HEK293 (cell line): ENCODE measurements around the gene TMC3.

Experiments
- CTCF ChIA-PET: fragments of 350-600 bp; formaldehyde crosslinking; extraction: SDS; loops from one replicate; lab custom pipeline; 2021; ENCODE audit warnings: antibody characterized with exemption; lab: Yijun Ruan, JAX
- POLR2A ChIA-PET: fragments of 300-600 bp; formaldehyde crosslinking; extraction: SDS; loops from one replicate; lab custom pipeline; 2020; ENCODE audit warnings: antibody characterized with exemption, inconsistent platforms; lab: Yijun Ruan, JAX
- H3K27ac ChIP-seq: fragments of 200-500 bp; sonication (Bioruptor generic); 2 replicates; pipeline ENCODE4 v1.5.1; 2014; ENCODE audit warnings: low read depth, low read length, control low read depth, inconsistent platforms; ENCODE audit errors: extremely low read depth
- H3K36me3 ChIP-seq, 2 experiments: fragments of 200-500 bp in 1 of 2; sonication (Bioruptor generic) in 1 of 2; 1 replicate in 1 of 2; 2 replicates in 1 of 2; pipeline ENCODE4 v1.5.1; 2014 to 2017; ENCODE audit warnings: inconsistent platforms in 2 of 2, low read length in 2 of 2; ENCODE audit not compliant: control insufficient read depth in 2 of 2, insufficient read depth in 1 of 2
- H3K4me1 ChIP-seq: fragments of 200-500 bp; sonication (Bioruptor generic); 2 replicates; pipeline ENCODE4 v1.5.1; 2014; ENCODE audit warnings: mild to moderate bottlenecking, low read length, inconsistent platforms; ENCODE audit not compliant: control insufficient read depth, insufficient read depth
- H3K4me3 ChIP-seq: 2 replicates; pipeline ENCODE4 v1.5.1; 2011; ENCODE audit warnings: low read depth, mild to moderate bottlenecking, control low read depth, low read length, moderate library complexity
- H3K9me3 ChIP-seq: fragments of 200-500 bp; sonication (Bioruptor generic); 2 replicates; pipeline ENCODE4 v1.5.1; 2014; ENCODE audit warnings: low read depth, low read length, inconsistent platforms; ENCODE audit not compliant: control insufficient read depth, insufficient read depth
- OVOL3 ChIP-seq: fragments of 450-650 bp; formaldehyde crosslinking; IDR thresholded peaks from 2 replicates; pipeline ENCODE4 v1.5.1; 2016; ENCODE audit warnings: missing biosample characterization, missing genetic modification characterization
- SP7 ChIP-seq: fragments of 450-650 bp; formaldehyde crosslinking; IDR thresholded peaks from 2 replicates; pipeline ENCODE4 v1.5.1; 2016; ENCODE audit warnings: missing biosample characterization, missing genetic modification characterization
- ZFHX2 ChIP-seq: fragments of 450-650 bp; formaldehyde crosslinking; conservative IDR thresholded peaks from 2 replicates; pipeline ENCODE4 v1.5.1; 2016; ENCODE audit warnings: missing biosample characterization, missing genetic modification characterization
- ZFP3 ChIP-seq: fragments of 450-650 bp; formaldehyde crosslinking; IDR thresholded peaks from 2 replicates; pipeline ENCODE4 v1.5.1; 2016; ENCODE audit warnings: low read depth, missing biosample characterization, missing genetic modification characterization
- ZNF10 ChIP-seq: fragments of 450-650 bp; formaldehyde crosslinking; IDR thresholded peaks from 2 replicates; pipeline ENCODE4 v1.5.1; 2017; ENCODE audit warnings: missing biosample characterization, missing genetic modification characterization
- ZNF175 ChIP-seq: fragments of 450-650 bp; formaldehyde crosslinking; IDR thresholded peaks from 2 replicates; pipeline ENCODE4 v1.5.1; 2016; ENCODE audit warnings: missing biosample characterization, missing genetic modification characterization
- ZNF24 ChIP-seq: fragments of 450-650 bp; formaldehyde crosslinking; IDR thresholded peaks from 2 replicates; pipeline ENCODE4 v1.5.1; 2016; ENCODE audit warnings: missing biosample characterization, missing genetic modification characterization
- ZNF26 ChIP-seq: fragments of 450-650 bp; formaldehyde crosslinking; IDR thresholded peaks from 2 replicates; pipeline ENCODE4 v1.5.1; 2016; ENCODE audit warnings: missing biosample characterization, missing genetic modification characterization
- ZNF585B ChIP-seq: fragments of 450-650 bp; formaldehyde crosslinking; IDR thresholded peaks from 2 replicates; pipeline ENCODE4 v1.5.1; 2016; ENCODE audit warnings: missing biosample characterization, missing genetic modification characterization
- ZNF629 ChIP-seq: fragments of 450-650 bp; formaldehyde crosslinking; IDR thresholded peaks from 2 replicates; pipeline ENCODE4 v1.5.1; 2017; ENCODE audit warnings: missing biosample characterization, missing genetic modification characterization
- TF ChIP-seq, protein P1 (sequence below): fragments of 450-650 bp; formaldehyde crosslinking; IDR thresholded peaks from 2 replicates; pipeline ENCODE4 v1.5.1; 2016; ENCODE audit warnings: missing biosample characterization, missing genetic modification characterization
- TF ChIP-seq, protein P2 (sequence below): fragments of 450-650 bp; formaldehyde crosslinking; IDR thresholded peaks from 2 replicates; pipeline ENCODE4 v1.5.1; 2016; ENCODE audit warnings: missing biosample characterization, missing genetic modification characterization, borderline replicate concordance
- TF ChIP-seq, protein P3 (sequence below): fragments of 450-650 bp; formaldehyde crosslinking; IDR thresholded peaks from 2 replicates; pipeline ENCODE4 v1.5.1; 2016; ENCODE audit warnings: missing biosample characterization, missing genetic modification characterization
- TF ChIP-seq, protein P4 (sequence below): fragments of 450-650 bp; formaldehyde crosslinking; IDR thresholded peaks from 2 replicates; pipeline ENCODE4 v1.5.1; 2016; ENCODE audit warnings: missing biosample characterization, missing genetic modification characterization
- TF ChIP-seq, protein P5 (sequence below): fragments of 450-650 bp; formaldehyde crosslinking; conservative IDR thresholded peaks from 2 replicates; pipeline ENCODE4 v1.5.1; 2016; ENCODE audit warnings: low read depth, missing biosample characterization, missing genetic modification characterization

Gene TMC3

GRCh38 chr15:81285461-81285860 is 88.6 kb downstream of the TMC3 start:
- no peak for TF ChIP-seq ZNF585B
- no peak for TF ChIP-seq ZFP3 (tag by site-specific recombination)
- no peak for TF ChIP-seq OVOL3
- TF ChIP-seq, protein P1, sequence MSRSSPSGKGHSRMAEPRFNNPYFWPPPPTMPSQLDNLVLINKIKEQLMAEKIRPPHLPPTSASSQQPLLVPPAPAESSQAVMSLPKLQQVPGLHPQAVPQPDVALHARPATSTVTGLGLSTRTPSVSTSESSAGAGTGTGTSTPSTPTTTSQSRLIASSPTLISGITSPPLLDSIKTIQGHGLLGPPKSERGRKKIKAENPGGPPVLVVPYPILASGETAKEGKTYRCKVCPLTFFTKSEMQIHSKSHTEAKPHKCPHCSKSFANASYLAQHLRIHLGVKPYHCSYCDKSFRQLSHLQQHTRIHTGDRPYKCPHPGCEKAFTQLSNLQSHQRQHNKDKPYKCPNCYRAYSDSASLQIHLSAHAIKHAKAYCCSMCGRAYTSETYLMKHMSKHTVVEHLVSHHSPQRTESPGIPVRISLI (tag by site-specific recombination): no peak
- TF ChIP-seq SP7: no peak
- TF ChIP-seq, protein P2, sequence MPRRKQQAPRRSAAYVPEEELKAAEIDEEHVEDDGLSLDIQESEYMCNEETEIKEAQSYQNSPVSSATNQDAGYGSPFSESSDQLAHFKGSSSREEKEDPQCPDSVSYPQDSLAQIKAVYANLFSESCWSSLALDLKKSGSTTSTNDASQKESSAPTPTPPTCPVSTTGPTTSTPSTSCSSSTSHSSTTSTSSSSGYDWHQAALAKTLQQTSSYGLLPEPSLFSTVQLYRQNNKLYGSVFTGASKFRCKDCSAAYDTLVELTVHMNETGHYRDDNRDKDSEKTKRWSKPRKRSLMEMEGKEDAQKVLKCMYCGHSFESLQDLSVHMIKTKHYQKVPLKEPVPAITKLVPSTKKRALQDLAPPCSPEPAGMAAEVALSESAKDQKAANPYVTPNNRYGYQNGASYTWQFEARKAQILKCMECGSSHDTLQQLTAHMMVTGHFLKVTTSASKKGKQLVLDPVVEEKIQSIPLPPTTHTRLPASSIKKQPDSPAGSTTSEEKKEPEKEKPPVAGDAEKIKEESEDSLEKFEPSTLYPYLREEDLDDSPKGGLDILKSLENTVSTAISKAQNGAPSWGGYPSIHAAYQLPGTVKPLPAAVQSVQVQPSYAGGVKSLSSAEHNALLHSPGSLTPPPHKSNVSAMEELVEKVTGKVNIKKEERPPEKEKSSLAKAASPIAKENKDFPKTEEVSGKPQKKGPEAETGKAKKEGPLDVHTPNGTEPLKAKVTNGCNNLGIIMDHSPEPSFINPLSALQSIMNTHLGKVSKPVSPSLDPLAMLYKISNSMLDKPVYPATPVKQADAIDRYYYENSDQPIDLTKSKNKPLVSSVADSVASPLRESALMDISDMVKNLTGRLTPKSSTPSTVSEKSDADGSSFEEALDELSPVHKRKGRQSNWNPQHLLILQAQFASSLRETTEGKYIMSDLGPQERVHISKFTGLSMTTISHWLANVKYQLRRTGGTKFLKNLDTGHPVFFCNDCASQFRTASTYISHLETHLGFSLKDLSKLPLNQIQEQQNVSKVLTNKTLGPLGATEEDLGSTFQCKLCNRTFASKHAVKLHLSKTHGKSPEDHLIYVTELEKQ (tag by site-specific recombination): no peak
- TF ChIP-seq, protein P3, sequence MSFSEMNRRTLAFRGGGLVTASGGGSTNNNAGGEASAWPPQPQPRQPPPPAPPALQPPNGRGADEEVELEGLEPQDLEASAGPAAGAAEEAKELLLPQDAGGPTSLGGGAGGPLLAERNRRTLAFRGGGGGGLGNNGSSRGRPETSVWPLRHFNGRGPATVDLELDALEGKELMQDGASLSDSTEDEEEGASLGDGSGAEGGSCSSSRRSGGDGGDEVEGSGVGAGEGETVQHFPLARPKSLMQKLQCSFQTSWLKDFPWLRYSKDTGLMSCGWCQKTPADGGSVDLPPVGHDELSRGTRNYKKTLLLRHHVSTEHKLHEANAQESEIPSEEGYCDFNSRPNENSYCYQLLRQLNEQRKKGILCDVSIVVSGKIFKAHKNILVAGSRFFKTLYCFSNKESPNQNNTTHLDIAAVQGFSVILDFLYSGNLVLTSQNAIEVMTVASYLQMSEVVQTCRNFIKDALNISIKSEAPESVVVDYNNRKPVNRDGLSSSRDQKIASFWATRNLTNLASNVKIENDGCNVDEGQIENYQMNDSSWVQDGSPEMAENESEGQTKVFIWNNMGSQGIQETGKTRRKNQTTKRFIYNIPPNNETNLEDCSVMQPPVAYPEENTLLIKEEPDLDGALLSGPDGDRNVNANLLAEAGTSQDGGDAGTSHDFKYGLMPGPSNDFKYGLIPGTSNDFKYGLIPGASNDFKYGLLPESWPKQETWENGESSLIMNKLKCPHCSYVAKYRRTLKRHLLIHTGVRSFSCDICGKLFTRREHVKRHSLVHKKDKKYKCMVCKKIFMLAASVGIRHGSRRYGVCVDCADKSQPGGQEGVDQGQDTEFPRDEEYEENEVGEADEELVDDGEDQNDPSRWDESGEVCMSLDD: no peak
- TF ChIP-seq, all 188 proteins: peak for 0

GRCh38 chr15:81284256-81285031 is 89.6 kb downstream of the TMC3 start:
- Histone ChIP-seq H3K4me1 (0 out of 2 replicates have a peak, but pooled peaks cover 2% of the 10 kb centered on the region), H3K9me3 (no peaks in the 10 kb centered on the region), H3K4me3 (no peak overlapping the region), H3K27ac (no peak overlapping the region), H3K36me3 (no peaks in the 10 kb centered on the region)
- CTCF ChIA-PET: interaction anchor here (0.6 to 1.9 kb wide), 3 partner anchors 9 to 1687 kb away, joined by 3 to 6 read pairs (median 5); no protein-coding TSS in a partner anchor
- TF ChIP-seq, protein P4, sequence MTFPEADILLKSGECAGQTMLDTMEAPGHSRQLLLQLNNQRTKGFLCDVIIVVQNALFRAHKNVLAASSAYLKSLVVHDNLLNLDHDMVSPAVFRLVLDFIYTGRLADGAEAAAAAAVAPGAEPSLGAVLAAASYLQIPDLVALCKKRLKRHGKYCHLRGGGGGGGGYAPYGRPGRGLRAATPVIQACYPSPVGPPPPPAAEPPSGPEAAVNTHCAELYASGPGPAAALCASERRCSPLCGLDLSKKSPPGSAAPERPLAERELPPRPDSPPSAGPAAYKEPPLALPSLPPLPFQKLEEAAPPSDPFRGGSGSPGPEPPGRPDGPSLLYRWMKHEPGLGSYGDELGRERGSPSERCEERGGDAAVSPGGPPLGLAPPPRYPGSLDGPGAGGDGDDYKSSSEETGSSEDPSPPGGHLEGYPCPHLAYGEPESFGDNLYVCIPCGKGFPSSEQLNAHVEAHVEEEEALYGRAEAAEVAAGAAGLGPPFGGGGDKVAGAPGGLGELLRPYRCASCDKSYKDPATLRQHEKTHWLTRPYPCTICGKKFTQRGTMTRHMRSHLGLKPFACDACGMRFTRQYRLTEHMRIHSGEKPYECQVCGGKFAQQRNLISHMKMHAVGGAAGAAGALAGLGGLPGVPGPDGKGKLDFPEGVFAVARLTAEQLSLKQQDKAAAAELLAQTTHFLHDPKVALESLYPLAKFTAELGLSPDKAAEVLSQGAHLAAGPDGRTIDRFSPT: no peak
- POLR2A ChIA-PET: no interaction called here

More at GRCh38 chr15:81285461-81285860, 88.6 kb downstream of the TMC3 start:
- ChIA-PET CTCF (interaction anchor here (0.7 to 2.3 kb wide), 2 partner anchors 10 to 142 kb away, joined by 3 to 13 read pairs; no protein-coding TSS in a partner anchor), POLR2A (no interaction called here)
- no peak overlapping the region for H3K4me3 ChIP-seq
- H3K36me3 ChIP-seq: no peaks in the 10 kb centered on the region
- H3K4me1 ChIP-seq: no peaks in the 10 kb centered on the region
- H3K9me3 ChIP-seq: no peaks in the 10 kb centered on the region
- H3K27ac ChIP-seq: no peak overlapping the region

- no peaks in the 10 kb centered on the region for H3K36me3 ChIP-seq
- H3K27ac ChIP-seq: no peak overlapping the region
- ChIA-PET POLR2A (no interaction called here), CTCF (interaction anchor here (1.0 to 2.0 kb wide), 4 partner anchors 9 to 117 kb away, joined by 4 to 7 read pairs (median 6); no protein-coding TSS in a partner anchor)
- H3K4me3 ChIP-seq: no peak overlapping the region
- no peaks in the 10 kb centered on the region for H3K9me3 ChIP-seq
- H3K4me1 ChIP-seq: 0 out of 2 replicates have a peak, but pooled peaks cover 2% of the 10 kb centered on the region
- TF ChIP-seq ZNF629 (tag by site-specific recombination) (no peak), ZNF26 (no peak), ZNF24 (no peak), ZFHX2 (tag by site-specific recombination) (no peak), ZNF175 (tag by site-specific recombination) (no peak), ZNF10 (tag by site-specific recombination) (no peak)
- TF ChIP-seq, protein P5, sequence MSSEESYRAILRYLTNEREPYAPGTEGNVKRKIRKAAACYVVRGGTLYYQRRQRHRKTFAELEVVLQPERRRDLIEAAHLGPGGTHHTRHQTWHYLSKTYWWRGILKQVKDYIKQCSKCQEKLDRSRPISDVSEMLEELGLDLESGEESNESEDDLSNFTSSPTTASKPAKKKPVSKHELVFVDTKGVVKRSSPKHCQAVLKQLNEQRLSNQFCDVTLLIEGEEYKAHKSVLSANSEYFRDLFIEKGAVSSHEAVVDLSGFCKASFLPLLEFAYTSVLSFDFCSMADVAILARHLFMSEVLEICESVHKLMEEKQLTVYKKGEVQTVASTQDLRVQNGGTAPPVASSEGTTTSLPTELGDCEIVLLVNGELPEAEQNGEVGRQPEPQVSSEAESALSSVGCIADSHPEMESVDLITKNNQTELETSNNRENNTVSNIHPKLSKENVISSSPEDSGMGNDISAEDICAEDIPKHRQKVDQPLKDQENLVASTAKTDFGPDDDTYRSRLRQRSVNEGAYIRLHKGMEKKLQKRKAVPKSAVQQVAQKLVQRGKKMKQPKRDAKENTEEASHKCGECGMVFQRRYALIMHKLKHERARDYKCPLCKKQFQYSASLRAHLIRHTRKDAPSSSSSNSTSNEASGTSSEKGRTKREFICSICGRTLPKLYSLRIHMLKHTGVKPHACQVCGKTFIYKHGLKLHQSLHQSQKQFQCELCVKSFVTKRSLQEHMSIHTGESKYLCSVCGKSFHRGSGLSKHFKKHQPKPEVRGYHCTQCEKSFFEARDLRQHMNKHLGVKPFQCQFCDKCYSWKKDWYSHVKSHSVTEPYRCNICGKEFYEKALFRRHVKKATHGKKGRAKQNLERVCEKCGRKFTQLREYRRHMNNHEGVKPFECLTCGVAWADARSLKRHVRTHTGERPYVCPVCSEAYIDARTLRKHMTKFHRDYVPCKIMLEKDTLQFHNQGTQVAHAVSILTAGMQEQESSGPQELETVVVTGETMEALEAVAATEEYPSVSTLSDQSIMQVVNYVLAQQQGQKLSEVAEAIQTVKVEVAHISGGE (tag by site-specific recombination): no peak
Observed at GRCh38 chr15:81282911-81283310, 91.1 kb downstream of the TMC3 start.
